HepG2 (cell line): ENCODE data around the gene NAT9. TPM values are rescaled to one million over a fixed set of nuclear protein-coding genes. Genes with fewer than 3 reads are reported as not detected.
A peak's percentile ranks its signal among the peaks of the same experiment; 100 is the strongest.

Source experiments
- ERF ChIP-seq: IDR thresholded peaks from 2 replicates; pipeline ENCODE4 v1.6.1; 2018; ENCODE audit warnings: missing biosample characterization, missing genetic modification reagents
- FOXK1 ChIP-seq: sonication (generic); formaldehyde crosslinking; IDR thresholded peaks from 2 replicates; pipeline ENCODE4 v1.4.0; 2020; ENCODE audit warnings: low read depth, missing genetic modification reagents, borderline replicate concordance
- HNRNPL ChIP-seq: fragments of 200-400 bp; formaldehyde crosslinking; IDR thresholded peaks from 2 replicates; pipeline ENCODE4 v1.6.1; 2017; ENCODE audit warnings: mild to moderate bottlenecking, low read depth, low read length
- HOXA9 ChIP-seq: sonication (generic); formaldehyde crosslinking; IDR thresholded peaks from 2 replicates; pipeline ENCODE4 v1.8.1; 2022; ENCODE audit warnings: missing genetic modification reagents, mild to moderate bottlenecking, moderate library complexity, borderline replicate concordance
- KLF11 ChIP-seq: IDR thresholded peaks from 2 replicates; pipeline ENCODE4 v1.6.1; 2016; ENCODE audit warnings: missing compliant biosample characterization
- MXD4 ChIP-seq: IDR thresholded peaks from 2 replicates; pipeline ENCODE4 v1.6.1; 2016; ENCODE audit warnings: mild to moderate bottlenecking, missing biosample characterization, missing genetic modification reagents
- PPARG ChIP-seq: conservative IDR thresholded peaks from 2 replicates; pipeline ENCODE4 v1.6.1; 2016; ENCODE audit warnings: missing biosample characterization, missing genetic modification reagents
- SIN3A ChIP-seq: IDR thresholded peaks from 2 replicates; pipeline ENCODE4 v1.6.1; 2011; ENCODE audit warnings: low read depth, mild to moderate bottlenecking, control low read depth, low read length, borderline replicate concordance
- SNRNP70 ChIP-seq: fragments of 200-400 bp; formaldehyde crosslinking; IDR thresholded peaks from 2 replicates; pipeline ENCODE4 v1.6.1; 2017; ENCODE audit warnings: mild to moderate bottlenecking, low read depth, low read length, moderate library complexity
- SP2 ChIP-seq: sonication (generic); formaldehyde crosslinking; IDR thresholded peaks from 2 replicates; pipeline ENCODE4 v1.5.1; 2020; ENCODE audit warnings: mild to moderate bottlenecking, missing genetic modification reagents
- TOPORS ChIP-seq: sonication (generic); formaldehyde crosslinking; IDR thresholded peaks from 2 replicates; pipeline ENCODE4 v1.8.0; 2023; ENCODE audit warnings: mild to moderate bottlenecking, missing genetic modification reagents
- ZFP90 ChIP-seq: sonication (generic); formaldehyde crosslinking; IDR thresholded peaks from 2 replicates; pipeline ENCODE4 v1.8.0; 2022; ENCODE audit warnings: missing genetic modification reagents, mild to moderate bottlenecking, inconsistent platforms, borderline replicate concordance
- ZFX ChIP-seq: sonication (generic); formaldehyde crosslinking; IDR thresholded peaks from 2 replicates; pipeline ENCODE4 v1.4.0; 2020; ENCODE audit warnings: mild to moderate bottlenecking, low read depth, missing genetic modification reagents, moderate library complexity
- ZNF205 ChIP-seq: IDR thresholded peaks from 2 replicates; pipeline ENCODE4 v1.6.1; 2018; ENCODE audit warnings: missing biosample characterization, missing genetic modification reagents
- ZNF335 ChIP-seq: sonication (generic); formaldehyde crosslinking; IDR thresholded peaks from 2 replicates; pipeline ENCODE4 v1.4.0; 2020; ENCODE audit warnings: missing genetic modification reagents
- ZNF546 ChIP-seq: sonication (generic); formaldehyde crosslinking; conservative IDR thresholded peaks from 2 replicates; pipeline ENCODE4 v1.8.1; 2023; ENCODE audit warnings: mild to moderate bottlenecking, missing genetic modification reagents
- ZNF557 ChIP-seq: sonication (generic); formaldehyde crosslinking; IDR thresholded peaks from 2 replicates; pipeline ENCODE4 v1.4.0; 2020; ENCODE audit warnings: missing genetic modification reagents
- ZNF652 ChIP-seq: IDR thresholded peaks from 2 replicates; pipeline ENCODE4 v1.6.1; 2016; ENCODE audit warnings: low read depth, borderline replicate concordance
- ZNF709 ChIP-seq: sonication (generic); formaldehyde crosslinking; IDR thresholded peaks from 2 replicates; pipeline ENCODE4 v1.5.0; 2020; ENCODE audit warnings: mild to moderate bottlenecking, missing genetic modification reagents
- polyA plus RNA-seq, 8 experiments: library from polyadenylated mRNA; depleted of rRNA in 3 of 8; stranded (reverse) in 7 of 8; unstranded in 1 of 8; fragments of >200 nt; fragmentation: Illumina TruSeq in 4 of 8; extraction: Trizol in 4 of 8; gene quantifications; 2 replicates each; pipeline versions ENCODE4 v1.2.1 to v1.2.3, GENCODE V29; 2011 to 2016; ENCODE audit warnings: low read depth in 4 of 8, missing spikeins in 1 of 8, mixed read lengths in 1 of 8; ENCODE audit not compliant: insufficient read depth in 1 of 8
- total RNA-seq, 5 experiments: library from RNA; depleted of rRNA; stranded (reverse); fragments of >200 nt; fragmentation: Illumina TruSeq; extraction: Trizol; gene quantifications; 2 replicates each; pipeline ENCODE4 v1.2.3, GENCODE V29; 2016; ENCODE audit warnings: low read depth in 1 of 5
- TF ChIP-seq, protein P1 (sequence below): sonication (generic); formaldehyde crosslinking; IDR thresholded peaks from 2 replicates; pipeline ENCODE4 v1.4.0; 2020; ENCODE audit warnings: low read depth, missing genetic modification reagents
- TF ChIP-seq, protein P2 (sequence below): sonication (generic); formaldehyde crosslinking; IDR thresholded peaks from 2 replicates; pipeline ENCODE4 v1.4.0; 2020; ENCODE audit warnings: mild to moderate bottlenecking, missing genetic modification reagents
- TF ChIP-seq, protein P3 (sequence below): sonication (generic); formaldehyde crosslinking; IDR thresholded peaks from 2 replicates; pipeline ENCODE4 v1.4.0; 2020; ENCODE audit warnings: missing genetic modification reagents

NAT9 gene
- total and polyA plus RNA-seq, 2 of the 13 experiments (the other 11 are each of a cell fraction or from before 2014, with no cell fraction given) = 39.7 to 44.2 TPM

DNA sequence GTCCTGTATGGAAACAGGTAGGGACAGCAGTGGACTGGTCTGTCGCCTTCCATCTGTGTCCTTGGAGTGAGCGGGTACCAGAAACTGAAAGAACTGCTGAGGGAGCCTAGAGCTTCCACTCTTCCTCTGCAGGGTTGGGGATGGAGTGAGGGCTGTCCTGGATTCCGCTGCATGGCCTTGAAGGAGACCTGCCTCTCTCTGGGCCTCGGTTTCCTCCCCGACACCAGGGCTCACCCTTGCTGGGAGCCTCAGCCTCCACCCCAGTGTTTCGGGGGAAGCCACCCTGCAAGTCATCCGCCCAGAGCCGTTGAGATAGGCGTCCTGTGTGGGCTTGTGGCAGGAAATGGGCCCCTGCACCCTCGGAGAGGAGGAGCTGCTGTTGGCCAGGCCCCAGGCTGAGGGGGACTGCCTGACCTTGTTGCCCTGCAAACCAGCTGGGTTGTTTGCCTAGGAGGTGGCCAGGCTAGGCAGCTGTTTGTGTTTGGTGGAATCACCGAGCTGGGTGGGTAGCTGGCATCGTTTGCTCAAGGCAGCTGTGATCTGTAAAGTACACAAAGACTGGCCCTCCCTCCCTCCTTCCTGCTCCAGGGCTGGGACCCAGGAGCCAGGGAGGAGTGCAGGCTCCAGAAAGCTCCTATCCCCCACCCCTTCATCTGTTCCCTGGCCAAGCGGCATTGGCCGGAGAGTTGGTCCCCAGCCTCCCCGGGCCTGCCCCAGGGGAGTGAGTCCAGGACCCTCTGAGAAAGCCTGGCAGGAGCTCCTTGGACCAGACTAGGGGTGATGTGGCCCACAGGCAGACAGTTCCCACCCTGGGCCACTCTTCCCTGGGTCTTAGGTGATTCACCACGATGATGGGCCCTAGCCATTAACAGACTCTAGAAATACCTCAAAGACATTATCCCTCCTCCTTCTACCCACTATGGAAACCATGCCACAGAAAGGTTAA lies 37.8 kb downstream of the NAT9 start (continued):
- no peak for TF ChIP-seq HOXA9 (CRISPR knock-in tag)
- peak; percentile 99 for TF ChIP-seq HNRNPL
- peak; percentile 25; the same call in 1 of the 2 replicates for TF ChIP-seq ZNF652 (CRISPR knock-in tag)
- TF ChIP-seq, protein P1, sequence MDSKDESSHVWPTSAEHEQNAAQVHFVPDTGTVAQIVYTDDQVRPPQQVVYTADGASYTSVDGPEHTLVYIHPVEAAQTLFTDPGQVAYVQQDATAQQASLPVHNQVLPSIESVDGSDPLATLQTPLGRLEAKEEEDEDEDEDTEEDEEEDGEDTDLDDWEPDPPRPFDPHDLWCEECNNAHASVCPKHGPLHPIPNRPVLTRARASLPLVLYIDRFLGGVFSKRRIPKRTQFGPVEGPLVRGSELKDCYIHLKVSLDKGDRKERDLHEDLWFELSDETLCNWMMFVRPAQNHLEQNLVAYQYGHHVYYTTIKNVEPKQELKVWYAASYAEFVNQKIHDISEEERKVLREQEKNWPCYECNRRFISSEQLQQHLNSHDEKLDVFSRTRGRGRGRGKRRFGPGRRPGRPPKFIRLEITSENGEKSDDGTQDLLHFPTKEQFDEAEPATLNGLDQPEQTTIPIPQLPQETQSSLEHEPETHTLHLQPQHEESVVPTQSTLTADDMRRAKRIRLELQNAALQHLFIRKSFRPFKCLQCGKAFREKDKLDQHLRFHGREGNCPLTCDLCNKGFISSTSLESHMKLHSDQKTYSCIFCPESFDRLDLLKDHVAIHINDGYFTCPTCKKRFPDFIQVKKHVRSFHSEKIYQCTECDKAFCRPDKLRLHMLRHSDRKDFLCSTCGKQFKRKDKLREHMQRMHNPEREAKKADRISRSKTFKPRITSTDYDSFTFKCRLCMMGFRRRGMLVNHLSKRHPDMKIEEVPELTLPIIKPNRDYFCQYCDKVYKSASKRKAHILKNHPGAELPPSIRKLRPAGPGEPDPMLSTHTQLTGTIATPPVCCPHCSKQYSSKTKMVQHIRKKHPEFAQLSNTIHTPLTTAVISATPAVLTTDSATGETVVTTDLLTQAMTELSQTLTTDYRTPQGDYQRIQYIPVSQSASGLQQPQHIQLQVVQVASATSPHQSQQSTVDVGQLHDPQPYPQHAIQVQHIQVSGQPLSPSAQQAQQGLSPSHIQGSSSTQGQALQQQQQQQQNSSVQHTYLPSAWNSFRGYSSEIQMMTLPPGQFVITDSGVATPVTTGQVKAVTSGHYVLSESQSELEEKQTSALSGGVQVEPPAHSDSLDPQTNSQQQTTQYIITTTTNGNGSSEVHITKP (CRISPR knock-in tag) = peak; percentile 89
- TF ChIP-seq ZNF709 (CRISPR knock-in tag) = 0 out of 2 replicates have a peak, but pooled peaks have one; percentile 35
- peak; percentile 90; the same call in 1 of the 2 replicates for TF ChIP-seq FOXK1 (CRISPR knock-in tag)
- no peak for TF ChIP-seq ZFP90 (CRISPR knock-in tag)
- no peak for TF ChIP-seq TOPORS (CRISPR knock-in tag)
- peak; percentile 85; the same call in 1 of the 2 replicates for TF ChIP-seq ZNF205 (CRISPR knock-in tag)
- no peak for TF ChIP-seq SNRNP70
- TF ChIP-seq ERF (CRISPR knock-in tag) = no peak
- TF ChIP-seq ZNF557 (CRISPR knock-in tag) = no peak
- TF ChIP-seq MXD4 (CRISPR knock-in tag) = no peak
- peak; percentile 64; the same call in 1 of the 2 replicates for TF ChIP-seq SIN3A
- TF ChIP-seq, protein P2, sequence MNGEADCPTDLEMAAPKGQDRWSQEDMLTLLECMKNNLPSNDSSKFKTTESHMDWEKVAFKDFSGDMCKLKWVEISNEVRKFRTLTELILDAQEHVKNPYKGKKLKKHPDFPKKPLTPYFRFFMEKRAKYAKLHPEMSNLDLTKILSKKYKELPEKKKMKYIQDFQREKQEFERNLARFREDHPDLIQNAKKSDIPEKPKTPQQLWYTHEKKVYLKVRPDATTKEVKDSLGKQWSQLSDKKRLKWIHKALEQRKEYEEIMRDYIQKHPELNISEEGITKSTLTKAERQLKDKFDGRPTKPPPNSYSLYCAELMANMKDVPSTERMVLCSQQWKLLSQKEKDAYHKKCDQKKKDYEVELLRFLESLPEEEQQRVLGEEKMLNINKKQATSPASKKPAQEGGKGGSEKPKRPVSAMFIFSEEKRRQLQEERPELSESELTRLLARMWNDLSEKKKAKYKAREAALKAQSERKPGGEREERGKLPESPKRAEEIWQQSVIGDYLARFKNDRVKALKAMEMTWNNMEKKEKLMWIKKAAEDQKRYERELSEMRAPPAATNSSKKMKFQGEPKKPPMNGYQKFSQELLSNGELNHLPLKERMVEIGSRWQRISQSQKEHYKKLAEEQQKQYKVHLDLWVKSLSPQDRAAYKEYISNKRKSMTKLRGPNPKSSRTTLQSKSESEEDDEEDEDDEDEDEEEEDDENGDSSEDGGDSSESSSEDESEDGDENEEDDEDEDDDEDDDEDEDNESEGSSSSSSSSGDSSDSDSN = no peak; the same call in none of the 2 replicates
- 0 out of 2 replicates have a peak, but pooled peaks have one; percentile 31 for TF ChIP-seq ZNF335 (CRISPR knock-in tag)
- TF ChIP-seq ZNF546 = no peak
- TF ChIP-seq SP2 (CRISPR knock-in tag) = no peak
- TF ChIP-seq KLF11 (CRISPR knock-in tag) = 0 out of 2 replicates have a peak, but pooled peaks have one; percentile 28
- TF ChIP-seq, protein P3, sequence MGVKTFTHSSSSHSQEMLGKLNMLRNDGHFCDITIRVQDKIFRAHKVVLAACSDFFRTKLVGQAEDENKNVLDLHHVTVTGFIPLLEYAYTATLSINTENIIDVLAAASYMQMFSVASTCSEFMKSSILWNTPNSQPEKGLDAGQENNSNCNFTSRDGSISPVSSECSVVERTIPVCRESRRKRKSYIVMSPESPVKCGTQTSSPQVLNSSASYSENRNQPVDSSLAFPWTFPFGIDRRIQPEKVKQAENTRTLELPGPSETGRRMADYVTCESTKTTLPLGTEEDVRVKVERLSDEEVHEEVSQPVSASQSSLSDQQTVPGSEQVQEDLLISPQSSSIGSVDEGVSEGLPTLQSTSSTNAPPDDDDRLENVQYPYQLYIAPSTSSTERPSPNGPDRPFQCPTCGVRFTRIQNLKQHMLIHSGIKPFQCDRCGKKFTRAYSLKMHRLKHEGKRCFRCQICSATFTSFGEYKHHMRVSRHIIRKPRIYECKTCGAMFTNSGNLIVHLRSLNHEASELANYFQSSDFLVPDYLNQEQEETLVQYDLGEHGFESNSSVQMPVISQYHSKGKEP (CRISPR knock-in tag) = no peak
- 0 out of 2 replicates have a peak, but pooled peaks have one; percentile 26 for TF ChIP-seq PPARG (CRISPR knock-in tag)
- peak; percentile 47; the same call in 1 of the 2 replicates for TF ChIP-seq ZFX (CRISPR knock-in tag)
